ENCODE data around the gene CEP72.
"Not testable (repeated sequence)": the region's sequence is repeated elsewhere in the genome, so short reads cannot be mapped to it uniquely, and the experiment has no call there.

CEP72 gene

DNA sequence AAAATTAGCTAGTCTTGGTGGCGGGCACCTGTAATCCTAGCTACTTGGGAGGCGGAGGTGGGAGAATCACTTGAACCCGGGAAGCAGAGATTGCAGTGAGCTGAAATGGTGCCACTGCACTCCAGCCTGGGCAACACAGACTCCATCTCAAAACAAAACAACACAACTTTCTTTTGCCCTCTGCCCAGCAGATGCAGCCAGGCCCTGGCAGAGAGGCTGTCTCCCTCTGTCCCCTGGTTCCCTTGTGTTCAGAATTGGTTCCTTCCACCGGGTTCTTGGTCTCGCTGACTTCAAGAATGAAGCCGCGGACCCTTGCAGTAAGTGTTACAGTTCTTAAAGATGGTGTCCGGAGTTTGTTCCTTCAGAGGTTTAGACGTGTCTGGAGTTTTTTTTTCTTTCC, 30.2 kb upstream of the CEP72 start:
- DNase-seq: no peak

DNA sequence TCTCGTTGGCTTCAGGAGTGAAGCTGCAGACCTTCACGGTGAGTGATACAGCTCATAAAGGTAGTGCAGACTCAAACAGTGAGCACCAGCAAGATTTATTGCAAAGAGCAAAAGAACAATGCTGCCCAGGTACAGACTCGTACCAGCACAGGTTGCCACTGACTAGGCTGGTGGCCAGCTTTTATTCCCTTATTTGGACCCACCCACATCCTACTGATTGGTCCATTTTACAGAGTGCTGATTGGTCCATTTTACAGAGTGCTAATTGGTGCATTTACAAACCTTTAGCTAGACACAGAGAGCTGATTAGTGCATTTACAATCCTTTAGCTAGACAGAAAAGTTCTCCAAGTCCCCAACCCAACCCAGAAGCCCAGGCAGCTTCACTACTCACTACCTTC, 29.7 kb upstream of the CEP72 start:
- DNase-seq: not testable (repeated sequence)

DNA sequence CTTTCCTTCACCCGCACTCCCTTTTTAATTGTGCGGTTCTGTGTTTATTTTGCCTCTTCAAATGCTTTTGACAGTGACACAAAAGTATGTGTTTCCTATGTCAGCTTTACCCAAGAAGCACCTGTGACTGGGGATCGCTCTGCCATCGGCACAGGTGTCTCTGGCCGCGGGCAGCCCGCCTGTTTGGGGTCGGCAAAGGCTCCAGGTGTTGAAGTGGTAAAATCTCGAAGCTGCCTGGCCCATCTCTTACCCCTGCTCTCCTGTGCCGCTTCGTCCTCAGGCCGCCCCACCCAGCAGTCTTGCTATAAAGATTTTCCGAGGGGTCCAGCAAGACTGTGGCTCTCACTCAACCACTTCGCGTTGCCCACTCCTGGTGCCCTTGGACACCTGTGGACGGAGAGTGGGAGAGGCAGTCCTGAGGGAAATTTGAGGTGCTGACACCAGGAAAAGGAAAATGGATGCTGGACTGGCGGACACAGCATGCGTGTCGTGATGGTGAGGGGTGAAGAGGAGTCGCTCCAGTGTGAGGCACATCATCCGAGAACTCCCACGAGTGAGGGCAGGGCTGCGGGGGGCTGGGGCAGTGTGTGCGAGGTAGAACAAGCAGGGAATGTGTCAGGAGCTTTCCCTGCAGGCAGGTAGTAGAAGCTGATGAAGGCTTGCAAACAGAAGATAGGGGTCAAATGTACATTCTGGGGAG, 29.1 kb upstream of the CEP72 start:
- DNase-seq: no peak

DNA sequence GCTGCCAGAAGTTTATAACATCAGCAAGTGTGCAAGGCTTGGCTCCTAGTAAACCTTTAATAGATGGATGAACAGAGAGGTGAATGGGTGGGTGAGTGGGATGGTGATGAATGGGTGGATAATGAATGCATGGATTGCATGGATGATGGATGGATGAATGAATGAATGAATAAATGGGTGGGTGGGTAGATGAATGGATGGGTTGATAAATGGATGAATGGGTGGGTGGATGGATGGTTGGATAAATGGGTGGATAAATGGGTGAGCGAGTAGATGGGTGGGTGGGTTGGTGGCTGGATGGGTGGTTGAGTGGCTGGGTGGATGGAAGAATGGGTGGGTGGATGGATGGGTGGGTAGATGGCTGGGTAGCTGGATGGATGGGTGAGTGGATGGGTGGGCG, 28.5 kb upstream of the CEP72 start:
- no peak for DNase-seq

DNA sequence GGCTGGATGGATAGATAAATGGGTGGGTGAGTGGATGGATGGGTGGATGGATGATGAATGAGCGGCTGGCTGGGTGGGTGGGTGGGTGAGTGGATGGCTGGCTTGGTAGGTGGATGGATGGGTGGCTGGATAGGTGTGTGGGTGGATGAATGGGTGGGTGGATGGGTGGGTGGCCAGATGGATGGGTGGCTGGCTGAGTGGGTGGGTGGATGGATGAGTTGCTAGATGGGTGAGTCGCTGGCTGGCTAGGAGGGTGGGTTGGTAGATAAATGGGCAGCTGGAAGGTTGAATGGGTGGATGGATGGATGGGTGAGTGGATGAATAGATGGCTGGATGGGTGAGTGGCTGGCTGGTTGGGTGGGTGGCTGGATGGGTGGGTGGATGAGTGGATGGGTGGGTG, 27.9 kb upstream of the CEP72 start:
- DNase-seq: no peak

DNA sequence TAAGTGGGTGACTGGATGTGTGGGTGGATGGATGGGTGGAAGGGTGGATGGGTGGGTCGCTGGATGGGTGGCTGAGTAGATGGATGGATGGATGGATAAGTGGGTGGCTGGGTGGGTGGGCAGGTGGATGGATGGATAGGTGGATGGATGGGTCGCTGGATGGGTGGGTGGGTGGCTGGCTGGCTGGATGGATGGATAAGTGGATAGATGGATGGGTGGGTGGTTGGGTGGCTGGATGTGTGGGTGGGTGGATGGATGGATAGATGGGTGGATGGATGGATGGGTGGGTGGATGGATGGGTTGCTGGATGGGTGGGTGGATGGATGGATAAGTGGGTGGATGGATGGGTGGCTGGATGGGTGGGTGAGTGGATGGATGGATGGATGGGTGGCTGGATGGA, 27.3 kb upstream of the CEP72 start:
- DNase-seq: no peak

DNA sequence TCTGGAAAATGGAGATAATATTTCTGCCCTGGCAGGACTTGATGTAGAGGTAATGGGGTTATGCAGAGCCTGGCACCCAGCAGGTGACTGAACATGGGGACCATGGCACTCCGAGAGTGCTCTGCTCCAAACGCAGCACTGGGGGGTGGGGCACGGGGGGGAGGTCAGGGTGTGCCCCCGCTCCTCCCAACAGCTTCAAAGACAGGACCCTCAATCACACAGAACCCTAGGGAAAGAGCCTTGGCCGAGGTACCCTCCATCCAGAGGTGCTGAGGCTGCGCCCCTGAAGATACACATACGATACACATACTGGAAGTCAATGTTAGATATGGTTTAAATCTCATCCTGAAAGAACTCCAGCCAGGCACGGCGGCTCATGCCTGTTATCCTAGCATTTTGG, 26.6 kb upstream of the CEP72 start:
- DNase-seq: no peak

DNA sequence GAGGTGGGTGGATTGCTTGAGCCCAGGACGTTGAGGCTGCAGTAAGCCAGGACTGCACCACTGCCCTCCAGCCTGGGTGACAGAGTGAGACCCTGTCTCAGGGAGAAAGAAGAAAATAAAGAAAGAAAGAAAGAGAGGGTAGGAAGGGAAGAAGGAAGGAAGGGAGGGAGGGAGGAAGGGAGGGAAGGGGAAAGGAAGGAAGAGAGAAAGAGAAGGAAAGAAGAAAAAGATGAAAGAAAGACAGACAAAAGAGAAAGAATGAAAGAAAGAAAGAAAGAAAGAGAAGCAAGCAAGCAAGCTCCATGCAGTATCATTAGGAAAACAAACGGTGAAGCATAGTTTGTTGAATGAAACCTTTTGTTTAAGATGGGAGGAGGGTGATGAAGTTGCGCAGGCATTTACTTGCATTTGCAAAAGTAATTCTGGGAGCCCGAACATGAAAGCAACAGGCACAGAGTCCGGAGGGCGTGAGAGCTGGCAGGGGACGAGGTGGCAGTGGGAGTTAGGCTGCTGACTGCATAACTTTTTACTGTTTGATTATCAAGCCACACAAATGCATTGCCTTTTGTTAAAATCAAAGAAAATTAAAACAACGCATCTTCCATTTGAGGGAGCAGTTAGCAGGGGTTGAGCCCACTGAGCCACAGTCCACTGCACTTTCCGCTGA, 26.0 kb upstream of the CEP72 start:
- no peak for DNase-seq

DNA sequence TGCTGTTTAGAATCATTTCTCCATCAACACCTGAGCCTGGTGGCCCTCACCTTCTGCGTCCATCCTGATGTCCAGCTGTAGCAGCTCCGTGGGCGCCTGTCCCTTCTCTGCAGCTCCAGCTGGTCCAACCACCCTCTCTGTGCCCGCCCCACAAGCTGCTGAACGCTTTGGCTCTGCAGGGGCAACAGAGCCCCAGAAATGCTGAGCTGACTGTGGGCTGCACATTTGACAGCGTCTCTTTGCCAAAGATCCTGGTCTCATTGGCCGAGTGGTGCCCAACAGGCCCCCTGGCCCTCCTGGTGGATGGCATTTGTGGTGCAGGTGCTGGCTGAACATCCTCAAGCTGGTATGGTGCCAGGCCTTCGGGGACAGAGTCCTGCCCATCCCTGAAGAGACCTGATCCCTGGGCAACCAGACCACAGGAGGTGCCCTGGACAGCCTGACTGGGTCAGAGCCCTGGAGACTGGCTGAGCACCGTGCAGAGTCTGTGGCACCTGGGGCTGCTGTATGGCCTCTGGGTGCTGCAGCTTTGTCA, 25.3 kb upstream of the CEP72 start:
- no peak for DNase-seq

DNA sequence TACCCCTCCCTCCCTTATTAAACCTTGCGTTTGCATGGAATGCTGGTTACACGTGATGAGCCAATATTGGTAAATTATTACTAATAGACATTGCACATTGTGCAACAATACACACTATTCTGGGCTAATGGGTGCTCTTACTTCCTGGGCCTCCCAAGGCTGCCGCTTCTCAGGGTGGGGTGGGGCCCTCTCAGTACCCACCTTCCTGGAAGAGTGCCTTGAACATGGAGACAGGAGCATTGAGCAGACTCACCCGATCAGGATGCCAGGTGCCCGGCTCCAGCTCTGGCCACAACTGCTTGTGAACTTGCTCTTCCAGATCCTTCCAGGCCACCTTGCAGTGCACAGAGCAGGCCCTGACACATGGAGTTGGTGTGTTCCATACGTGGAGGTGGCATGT, 24.7 kb upstream of the CEP72 start:
- no peak for DNase-seq

DNA sequence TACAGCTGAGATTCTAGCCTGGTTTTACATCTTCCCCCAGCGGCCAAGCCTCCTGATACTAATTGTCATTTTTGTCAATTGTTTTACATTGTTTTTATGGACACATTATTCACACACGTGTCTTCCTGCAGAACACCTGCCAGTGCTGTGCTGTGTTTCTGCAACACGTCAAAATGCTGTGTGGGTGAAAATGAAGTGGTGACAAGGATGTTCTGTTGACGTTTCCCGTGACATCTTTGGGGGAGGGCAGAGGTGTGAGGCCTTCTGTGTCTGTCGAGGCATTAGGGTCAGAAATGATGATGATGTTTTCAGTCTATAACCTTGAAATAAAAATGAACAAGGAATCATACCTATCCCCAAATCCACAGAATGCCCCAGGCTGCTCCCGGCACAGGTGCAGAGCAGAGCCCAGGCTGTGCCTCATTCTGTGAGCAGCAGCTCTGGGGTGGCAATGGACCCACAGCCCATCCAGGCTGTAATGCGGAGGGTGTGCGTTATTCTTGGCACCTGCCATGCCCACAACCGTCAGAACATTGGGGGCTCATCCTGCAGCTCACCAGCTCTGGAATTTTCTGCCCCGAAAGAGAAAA, 23.6 kb upstream of the CEP72 start:
- DNase-seq: no peak

DNA sequence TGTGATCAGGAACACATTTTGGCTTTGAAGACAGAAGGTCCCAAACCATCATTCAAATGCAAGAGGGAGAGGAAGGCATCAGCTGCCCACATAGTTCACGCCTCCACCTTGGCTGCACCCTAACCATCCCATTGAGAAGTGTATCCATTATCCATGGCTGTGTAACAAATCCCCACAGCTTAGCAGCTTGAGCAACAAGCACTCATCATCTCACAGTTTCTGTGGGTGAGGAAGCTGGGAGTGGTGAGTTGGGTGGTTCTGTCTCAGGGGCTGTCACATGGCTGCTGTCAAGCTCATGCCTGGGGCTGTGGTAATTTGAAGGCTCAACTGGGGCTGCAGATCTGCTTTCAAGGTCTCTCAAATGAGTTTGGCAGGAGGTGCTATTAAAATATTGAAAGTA, 23.0 kb upstream of the CEP72 start:
- no peak for DNase-seq

DNA sequence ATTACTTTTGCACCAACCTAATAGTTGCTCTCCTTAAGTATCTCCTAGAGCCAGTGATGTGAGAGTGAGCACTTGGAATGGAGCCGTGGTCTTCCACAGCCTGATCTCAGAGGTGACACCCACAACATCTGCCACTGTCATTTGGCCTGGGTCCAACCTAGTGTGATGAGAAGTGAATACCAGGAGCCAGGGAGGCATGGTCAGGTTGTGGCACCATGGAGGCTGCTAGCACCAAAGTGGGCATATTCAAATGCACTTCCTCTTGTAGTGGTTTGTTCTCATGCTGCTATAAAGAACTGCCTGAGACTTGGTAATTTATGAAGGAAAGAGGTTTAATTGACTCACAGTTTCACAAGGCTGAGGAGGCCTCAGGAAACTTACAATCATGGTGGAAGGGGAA, 22.6 kb upstream of the CEP72 start:
- DNase-seq: no peak

DNA sequence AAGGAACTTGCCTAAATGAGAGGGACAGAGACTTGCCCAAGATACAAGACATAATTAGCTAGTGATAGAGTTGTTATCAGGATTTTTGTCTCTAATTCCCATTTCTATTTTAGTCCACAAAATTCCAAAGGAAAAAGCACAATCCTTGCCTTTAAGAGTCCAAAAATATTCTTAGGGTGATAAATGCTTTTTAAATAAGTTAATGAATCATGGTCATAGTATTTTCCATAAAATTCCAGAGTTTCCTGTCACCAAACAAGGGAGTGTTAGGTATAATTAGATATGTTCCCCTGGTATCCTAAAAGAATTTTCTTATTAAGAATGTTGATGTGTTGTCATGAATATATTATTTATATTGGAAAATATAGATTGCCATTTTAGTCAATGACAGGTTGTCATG, 21.8 kb upstream of the CEP72 start:
- DNase-seq: no peak

DNA sequence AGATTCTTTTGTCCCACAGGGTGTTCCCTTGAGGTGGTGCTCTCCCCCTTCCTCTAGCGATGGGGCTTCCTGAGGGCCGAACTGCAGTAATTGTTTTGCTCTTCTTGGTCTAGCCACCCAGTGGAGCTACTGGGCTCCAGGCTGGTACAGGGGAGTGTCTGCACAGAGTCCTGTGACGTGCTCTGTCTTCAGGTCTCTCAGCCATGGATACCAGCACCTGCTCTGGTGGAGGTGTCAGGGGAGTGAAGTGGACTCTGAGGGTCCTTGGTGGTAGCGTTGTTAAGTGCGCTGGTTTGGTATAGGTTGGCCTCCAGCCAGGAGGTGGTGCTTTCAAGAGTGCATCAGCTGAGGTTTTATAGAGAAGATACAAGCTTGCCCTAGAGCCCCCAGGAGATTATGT, 20.4 kb upstream of the CEP72 start:
- no peak for DNase-seq

DNA sequence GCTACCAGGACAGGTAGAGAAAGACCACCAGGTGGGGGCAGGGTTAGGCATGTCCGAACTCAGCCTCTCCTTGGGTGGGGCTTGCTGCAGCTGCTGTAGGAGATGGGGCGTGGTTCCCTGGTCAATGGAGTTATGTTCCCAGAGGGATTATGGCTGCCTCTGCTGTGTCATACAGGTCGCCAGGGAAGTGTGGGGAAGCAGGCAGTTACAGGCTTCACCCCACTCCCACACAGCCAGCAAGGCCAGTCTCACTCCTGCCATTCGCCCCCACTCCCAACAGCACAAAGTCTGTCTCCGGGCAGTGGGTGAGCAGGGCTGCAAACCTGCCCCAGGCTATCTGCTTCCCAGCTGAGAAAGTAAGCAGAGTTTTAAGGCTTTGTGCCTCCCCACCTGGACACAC, 20.0 kb upstream of the CEP72 start:
- DNase-seq: no peak

DNA sequence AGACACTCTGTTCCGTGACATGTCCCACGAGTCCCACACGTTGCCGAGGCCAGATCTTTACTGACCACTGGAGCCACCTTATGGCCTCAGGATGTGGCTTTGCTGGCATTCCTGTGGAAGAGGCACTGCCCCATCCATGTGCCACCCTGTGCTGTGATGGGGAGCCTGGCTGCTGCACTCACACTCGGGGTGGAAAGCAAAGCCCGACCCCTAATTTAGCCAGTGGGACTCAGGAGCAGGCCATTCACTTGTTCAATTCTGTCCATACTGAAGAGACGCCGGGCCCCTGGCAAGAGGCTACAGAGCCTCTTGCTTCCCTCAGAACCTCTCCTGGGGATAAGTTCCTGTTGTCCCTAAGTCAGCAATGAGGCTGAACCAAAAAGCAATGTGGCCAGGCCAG, 18.6 kb upstream of the CEP72 start:
- DNase-seq: no peak

DNA sequence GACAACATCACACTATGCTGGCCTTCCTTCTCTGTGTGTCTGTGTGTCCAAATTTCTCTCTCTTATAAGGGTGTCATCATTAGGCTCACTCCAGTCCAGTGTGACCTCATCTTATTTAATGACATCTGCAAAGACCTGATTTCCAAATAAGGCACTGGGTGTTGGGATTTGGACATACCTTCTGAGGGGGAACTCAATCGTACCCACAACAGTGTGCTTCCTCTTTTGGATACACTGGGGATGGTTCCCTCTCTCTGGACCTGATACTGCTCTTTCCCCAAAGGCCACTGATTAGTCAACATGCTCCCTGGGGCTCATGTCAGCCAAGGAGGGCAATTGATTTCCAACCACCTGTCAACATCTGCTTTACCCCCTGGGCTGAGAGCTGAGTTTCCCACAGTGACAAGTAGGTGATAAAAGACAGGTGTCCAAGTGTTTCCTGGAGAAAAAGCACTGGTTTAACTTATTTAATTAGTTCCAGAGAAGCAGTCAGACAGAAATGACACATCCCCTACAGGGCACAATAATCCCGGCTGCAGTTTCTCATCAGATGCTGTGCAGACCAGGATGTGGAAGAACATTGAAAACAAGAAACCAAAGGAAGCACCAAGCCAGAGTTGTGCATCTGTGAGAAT, 17.8 kb upstream of the CEP72 start:
- DNase-seq: no peak

DNA sequence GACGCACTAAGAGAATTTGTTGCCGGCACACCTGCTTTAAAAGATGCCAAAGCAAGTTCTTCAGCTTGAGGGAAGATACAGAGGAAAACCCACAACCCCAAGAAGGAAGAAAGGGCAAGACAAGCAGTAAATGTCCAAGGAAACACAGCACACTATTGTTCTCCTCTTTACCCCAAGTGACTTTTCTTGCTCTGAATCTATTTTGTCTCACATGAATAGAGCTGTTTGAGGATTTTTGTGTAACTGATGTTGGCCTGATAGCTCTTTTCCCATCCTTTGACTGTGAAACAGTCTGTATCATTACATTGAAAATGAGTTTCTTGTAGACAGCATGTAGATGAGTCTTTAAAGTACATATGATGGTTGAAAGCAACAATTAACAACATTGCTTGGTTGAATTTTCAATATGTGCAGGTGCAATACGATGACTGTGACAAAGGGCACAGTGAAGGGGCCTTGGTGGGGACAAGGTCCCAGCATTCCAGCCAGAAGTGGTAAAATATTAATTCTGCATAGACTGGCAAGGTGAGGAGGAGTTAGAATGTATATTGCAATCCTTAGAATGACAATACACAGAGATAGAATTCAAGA, 16.8 kb upstream of the CEP72 start:
- DNase-seq: no peak

DNA sequence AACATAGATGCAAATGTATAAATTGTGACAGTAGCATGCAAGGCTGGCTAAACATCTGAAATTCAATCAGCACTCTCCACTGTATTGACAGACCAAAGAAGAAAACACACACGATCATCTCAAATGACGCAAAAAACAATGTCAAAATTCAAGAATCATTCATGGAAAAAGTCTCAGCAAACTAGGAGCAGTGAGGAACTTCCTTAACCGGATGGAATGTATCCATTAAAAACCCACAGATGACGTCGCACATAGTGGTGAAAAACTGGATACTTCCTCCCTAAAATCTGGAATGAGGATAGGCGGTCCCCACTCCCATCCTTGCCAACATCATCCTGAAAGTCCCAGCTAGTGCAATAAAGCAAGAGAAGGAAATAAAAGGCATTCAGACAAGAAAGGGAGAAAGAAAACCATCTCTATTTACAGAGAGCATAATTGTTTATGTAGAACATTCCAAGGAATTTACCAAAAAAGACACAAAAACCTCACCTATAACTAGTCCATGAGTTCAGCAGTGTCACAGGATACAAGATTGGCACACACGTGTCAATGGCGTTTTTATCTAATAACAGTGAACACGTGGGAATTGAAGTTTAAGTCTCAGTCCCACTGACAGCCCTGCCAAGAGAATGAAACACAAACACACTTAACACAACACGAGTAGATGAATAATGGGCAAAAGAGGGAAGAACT, 14.1 kb upstream of the CEP72 start:
- no peak for DNase-seq

DNA sequence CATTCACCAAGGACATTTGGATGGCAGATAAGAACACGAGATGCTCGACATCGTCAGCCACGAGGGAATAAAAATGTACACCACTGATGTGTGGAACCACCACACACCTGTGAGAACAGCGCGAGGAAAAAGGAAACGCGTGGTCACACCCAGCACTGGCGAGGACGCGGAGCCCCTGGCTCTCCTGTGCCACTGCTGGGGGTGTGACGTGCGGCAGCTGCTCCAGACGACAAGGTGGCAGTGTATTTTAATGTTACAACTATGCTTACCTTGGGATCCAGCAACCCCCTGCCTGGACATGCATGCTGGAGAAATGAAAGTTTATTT, 13.6 kb upstream of the CEP72 start:
- DNase-seq: no peak

DNA sequence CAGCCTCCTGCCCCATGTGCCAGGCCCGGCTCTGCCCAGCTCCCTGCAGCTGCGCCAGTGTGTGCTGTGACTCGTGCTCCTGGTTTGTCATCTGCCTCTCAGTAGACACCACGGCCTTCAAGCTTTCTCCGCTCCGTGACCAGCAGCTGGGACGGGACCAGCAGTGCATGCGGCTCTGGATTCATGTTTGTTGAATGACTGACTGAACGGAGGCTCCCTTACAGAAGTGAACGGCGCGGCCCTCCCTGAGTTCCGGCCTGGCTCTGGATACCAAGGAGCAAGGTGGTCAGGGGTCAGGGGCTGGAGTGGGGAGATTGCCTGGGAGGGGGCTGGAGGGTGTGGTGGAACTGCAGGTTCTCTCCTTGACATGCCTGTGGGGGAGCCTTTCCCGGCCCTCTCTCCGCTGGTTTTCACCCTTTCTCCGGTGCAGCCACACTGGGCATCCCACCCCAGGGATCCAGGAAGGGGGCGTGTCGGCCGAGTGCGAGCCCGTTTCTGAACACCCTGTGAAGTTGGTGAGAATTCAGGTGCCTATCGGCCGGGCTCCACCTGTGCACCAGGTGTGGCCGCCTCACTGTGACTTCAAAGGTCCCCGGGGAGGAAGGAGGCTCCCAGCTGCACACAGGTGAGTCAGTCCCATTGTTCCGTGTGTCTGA, 11.1 kb upstream of the CEP72 start:
- no peak for DNase-seq
